22Rv1 (cell line): ENCODE results near the gene SYNRG.

ENCODE experiments used
- ZFX ChIP-seq: fragments of 450-650 bp; IDR thresholded peaks from 2 replicates; pipeline ENCODE4 v1.6.1; 2017; ENCODE audit warnings: antibody characterized with exemption, borderline replicate concordance
- TF ChIP-seq, protein P1 (sequence below): fragments of 450-650 bp; IDR thresholded peaks from 2 replicates; pipeline ENCODE4 v1.5.1; 2017; ENCODE audit warnings: mild to moderate bottlenecking

DNA sequence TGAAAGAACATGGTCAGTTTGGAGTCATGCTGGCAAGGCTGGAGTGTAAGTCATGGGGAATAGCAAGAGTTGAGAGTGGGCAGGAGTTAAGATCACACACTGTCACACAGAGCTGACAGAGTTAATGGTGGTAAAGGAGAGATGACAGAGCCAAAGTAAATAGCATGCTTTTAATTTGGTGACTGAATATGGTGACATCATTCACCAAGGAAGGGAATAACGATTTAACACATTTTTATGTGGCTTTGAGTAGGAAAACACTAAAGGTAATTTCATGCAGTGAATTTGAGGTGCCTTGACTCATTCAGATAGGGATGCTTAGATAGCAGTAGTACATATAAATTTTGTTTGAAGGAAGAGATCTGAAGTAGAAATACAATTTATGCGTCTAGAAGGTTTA, 42.1 kb downstream of the SYNRG start:
- TF ChIP-seq, protein P1, sequence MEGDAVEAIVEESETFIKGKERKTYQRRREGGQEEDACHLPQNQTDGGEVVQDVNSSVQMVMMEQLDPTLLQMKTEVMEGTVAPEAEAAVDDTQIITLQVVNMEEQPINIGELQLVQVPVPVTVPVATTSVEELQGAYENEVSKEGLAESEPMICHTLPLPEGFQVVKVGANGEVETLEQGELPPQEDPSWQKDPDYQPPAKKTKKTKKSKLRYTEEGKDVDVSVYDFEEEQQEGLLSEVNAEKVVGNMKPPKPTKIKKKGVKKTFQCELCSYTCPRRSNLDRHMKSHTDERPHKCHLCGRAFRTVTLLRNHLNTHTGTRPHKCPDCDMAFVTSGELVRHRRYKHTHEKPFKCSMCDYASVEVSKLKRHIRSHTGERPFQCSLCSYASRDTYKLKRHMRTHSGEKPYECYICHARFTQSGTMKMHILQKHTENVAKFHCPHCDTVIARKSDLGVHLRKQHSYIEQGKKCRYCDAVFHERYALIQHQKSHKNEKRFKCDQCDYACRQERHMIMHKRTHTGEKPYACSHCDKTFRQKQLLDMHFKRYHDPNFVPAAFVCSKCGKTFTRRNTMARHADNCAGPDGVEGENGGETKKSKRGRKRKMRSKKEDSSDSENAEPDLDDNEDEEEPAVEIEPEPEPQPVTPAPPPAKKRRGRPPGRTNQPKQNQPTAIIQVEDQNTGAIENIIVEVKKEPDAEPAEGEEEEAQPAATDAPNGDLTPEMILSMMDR = no peak
- no peak for TF ChIP-seq ZFX
